ENCODE results near the gene SLC24A2.

SLC24A2 gene

DNA sequence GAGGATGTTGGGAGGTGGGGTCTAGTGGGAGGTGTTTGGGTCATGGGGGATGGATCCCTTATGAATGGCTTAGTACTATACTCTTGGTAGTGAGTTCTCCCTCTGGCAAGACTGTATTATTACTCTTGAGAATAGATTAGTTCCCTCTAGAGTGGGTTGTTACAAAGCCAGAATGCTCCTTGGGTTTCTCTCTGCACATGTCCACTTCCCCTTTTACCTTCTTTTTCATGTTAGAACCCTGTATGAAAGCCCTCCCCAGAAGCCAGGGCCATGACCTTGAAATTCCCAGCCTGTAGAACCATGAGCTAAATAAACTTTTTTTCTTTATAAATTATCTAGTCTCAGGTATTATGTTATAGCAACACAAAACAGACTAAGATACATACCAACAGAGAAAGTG lies 31.1 kb downstream of the SLC24A2 start:
- DNase-seq = no peak

DNA sequence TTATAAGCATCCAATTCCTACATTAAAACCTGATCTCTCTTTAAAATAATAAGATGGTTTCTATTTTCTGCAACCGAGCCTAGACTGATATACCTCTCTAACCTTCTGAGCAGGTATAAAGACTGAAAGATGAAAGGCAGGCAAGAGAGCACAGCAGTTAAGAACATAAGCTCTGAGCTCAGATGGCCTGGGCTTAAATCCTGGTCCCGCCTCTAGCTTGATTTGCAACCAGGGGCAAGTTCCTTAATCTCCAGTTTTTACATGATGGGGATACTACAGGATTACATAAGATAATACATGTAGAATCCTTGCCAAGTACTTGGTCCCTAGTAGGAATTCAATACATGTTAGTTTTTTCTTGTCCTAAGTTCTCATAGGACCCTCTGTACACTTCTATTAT lies 33.9 kb downstream of the SLC24A2 start:
- no peak for DNase-seq

DNA sequence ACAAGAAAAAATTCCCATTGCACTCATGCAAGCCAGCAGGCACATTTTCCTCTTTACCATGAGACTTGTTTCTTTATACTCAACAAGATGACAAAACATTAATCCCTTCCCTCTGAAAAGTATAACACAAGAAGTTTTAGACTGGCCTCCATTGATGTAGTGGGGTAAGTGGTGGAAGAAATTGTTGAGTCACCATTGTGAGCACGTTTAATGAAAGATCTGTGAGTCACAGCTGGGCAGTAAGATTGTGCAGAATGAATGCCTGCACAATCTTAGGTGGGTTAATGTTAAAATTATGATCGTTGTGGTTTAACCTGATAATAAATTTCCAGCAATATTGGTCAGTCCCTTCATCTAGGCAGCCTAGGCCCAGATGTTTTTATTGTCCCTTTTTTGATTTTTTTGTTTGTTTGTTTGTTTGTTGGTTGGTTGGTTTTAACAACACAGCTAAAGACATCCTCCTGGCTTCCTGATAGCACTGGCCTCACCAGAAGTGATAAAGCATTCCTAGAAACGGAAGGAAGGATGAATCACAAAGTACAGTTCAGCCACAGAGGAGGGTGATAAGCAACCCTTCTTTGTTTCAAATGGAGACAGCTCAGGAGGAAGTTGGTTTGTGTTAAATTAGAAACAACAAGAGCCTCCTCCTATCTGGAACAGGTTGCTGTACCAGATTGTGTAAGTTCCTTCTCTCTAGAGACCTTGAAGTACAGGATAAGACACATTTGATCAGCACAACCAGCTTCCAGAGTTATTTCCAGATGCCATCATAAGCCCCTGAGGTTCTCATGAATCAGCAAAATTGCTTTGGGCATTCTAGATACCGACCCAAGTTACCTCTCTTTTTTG lies 40.3 kb downstream of the SLC24A2 start:
- DNase-seq = no peak

DNA sequence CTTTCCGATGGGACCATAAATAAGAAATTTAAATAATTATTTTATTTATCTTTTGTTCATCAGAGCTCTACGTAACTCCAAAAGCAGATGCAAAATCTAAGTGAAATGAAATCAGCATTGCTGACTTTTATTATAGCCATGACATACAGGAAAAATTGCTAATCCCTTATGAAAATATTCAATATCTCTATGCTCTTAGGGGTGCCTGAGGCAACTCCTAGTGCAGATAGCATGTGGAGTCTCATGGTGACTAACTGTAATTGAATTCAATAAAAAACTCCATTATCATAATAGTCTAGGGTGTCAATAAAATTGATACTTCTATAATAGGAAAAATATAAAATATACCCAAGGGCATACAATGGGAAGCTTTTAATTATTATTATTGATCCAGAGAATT lies 42.6 kb downstream of the SLC24A2 start:
- DNase-seq = no peak

DNA sequence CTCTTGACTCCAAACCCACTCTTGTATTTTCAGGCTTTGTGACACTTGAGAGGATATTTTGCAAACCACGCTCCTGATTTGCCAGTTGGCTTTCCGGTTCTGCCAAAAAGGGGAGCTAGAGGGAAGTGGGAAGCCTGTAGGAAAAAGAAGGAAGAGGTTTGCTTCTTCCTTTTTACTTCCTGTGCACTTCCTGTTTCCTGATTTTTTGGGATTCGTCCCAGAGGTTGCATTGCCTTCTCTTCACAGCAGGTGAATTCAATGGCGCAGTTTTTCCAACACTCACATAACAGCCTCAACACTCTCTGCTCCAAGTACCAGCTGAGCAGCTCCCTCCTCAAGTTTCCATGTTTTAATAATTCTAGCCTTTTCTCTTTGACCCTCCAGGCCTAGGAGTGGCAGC lies 47.7 kb downstream of the SLC24A2 start:
- DNase-seq = no peak
